HG02884 (cell line): Measurements from ENCODE around the gene ABCC1.
"Not testable (repeated sequence)": the region's sequence is repeated elsewhere in the genome, so short reads cannot be mapped to it uniquely, and the experiment has no call there.

Source experiments
- ATAC-seq: cut with Tn5 transposase; IDR thresholded peaks from one replicate; pipeline ENCODE4 v1.9.1; 2021; ENCODE audit warnings: mild to moderate bottlenecking, moderate library complexity; ENCODE audit not compliant: unreplicated experiment

Gene ABCC1

DNA sequence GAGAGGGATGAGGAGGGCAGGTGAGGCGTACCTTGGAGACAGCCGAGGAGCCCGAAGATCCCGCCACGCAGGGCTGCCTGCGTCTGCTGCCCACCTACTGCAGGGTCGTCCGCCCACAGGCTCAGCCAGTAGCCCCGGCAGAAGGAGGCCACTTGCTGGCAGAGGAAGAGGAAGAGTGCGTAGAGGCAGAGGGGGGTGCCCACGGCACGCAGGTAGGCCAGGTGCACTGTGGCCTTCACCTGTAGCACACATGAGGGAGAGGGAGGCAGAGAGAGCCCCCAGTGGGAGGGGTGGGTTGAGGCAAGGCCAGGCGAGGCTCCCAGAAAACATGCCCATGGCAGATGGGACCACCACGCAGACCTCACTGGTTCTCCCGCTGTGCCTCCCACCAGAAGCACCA, 220.2 kb downstream of the ABCC1 start:
- no peak for ATAC-seq

DNA sequence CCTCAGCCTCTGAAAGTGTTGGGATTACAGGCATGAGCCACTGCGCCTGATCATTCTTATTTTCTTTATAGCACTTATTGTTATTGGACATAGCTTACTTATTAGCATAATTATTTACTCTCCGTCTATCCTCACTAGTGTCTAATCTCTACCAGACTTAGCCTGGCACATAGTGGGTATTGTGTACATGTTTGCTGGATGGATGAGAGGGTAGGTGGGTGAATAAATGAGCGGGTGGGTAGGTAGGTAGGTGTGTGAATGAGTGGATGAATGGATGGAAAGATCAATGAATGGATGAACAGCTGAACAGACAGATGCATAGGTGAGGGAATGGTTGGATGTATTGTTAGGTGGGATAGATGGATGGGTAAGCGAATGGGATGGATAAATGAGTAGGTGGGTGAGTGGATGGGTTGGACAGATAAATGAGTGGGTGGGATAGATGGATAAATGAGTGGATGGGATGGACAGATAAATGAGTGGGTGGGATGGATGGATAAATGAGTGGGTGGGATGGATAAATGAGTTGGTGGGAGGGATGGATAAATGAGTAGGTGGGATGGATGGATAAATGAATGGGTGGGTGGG, 222.0 kb downstream of the ABCC1 start:
- ATAC-seq: no peak

DNA sequence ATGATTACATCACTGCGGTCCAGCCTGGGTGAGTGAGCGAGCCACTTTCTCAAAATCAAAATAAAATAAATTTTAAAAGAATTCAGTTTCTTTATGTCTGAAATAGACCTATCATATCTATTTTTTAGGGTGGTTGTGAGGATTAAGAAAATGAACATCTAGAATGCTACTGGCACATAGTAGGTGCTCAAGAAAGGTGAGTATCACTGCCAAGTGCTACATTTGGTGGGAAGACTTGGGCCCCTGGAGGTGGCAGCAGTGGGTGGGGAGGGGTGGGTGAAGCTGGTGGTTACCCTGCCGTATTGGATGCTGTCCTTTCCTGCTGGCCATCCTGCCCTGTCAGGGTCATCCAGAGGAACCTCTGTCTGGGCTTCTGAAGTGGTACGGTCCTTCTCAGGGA, 223.6 kb downstream of the ABCC1 start:
- no peak for ATAC-seq

DNA sequence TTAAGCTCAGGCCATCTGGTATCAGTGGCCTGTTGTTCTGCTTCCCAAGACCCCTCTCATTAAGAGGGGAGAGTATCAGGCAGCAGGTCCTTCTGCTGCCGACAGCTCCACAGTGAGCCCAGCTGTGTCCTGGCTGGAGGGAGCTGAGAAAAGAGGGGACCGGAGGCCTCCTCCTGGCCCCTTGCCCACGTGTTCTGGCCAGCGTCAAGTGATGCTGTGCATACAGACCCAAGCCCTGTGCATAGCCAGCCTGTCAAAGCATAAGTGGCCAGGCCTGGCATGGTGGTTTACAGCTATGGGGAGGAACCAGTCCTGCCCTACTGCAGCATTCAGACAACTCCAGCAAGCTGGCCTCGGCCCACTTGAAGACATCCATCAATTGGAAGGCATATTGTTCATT, 225.9 kb downstream of the ABCC1 start:
- ATAC-seq: no peak

DNA sequence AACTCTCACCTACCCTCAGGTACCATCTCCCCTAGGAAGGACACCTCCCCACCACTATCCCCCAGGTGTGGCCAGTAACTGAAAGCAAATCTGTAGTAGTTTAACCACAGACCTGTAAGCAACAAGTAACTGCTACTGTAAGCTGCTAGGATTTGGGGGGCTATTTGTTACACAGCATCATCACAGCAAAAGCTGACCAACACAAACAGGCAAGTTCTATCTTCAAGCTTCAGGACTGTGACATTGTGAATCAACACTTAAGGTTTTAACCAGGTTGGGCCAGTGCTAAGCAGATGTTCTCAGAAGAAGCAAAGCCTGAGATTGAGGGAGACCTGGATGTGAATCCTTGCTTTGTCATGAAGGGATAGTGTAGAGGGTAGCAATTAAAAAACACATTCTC, 226.9 kb downstream of the ABCC1 start:
- no peak for ATAC-seq

DNA sequence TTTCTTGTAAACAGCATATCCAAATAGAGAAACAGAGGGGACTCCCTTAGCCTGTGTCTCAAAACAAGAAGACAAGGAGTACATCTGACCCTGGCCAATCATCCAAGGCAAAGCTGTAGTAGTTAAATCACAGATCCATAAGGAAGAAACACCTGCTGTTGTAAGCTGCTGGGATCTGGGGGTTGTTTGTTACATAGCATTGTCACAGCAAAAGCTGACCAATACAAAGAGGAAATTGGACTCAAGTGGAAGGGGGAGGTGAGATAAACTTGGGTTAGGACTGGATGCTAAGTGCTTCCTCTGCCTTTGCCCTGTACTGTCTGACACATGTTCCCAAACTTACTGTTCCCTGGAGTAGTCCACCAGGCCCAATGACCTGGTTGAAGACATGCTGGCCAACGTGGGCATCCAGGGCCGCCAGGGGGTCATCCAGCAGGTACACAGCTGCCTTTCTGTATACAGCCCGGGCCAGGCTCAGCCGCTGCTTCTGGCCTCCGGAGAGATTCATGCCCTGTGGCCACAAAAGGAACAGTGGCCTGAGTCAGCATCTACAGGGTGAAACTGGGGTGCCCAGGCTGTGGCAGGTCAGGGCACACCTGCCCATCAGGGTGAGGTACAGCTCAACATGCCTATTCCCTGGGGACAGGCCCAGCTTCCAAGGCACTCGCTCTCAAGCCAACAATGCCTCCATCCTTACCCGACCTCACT, 229.2 kb downstream of the ABCC1 start:
- ATAC-seq: no peak

DNA sequence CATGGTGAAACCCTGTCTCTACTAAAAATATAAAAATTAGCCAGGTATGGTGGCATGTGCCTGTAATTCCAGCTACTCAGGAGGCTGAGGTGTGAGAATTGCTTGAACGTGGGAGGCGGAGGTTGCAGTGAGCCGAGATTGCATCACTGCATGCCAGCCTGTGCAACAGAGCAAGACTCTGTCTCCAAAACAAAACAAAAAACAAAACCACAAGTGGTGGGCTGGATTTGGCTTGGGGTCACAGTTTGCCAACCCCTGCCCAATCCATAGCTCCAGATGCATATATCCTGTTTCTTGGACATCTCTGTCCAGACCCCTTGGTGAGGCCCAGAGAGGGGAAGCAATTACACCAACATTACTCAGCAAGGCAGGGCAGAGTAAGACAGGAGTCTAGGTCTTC, 232.3 kb downstream of the ABCC1 start:
- ATAC-seq: not testable (repeated sequence)

DNA sequence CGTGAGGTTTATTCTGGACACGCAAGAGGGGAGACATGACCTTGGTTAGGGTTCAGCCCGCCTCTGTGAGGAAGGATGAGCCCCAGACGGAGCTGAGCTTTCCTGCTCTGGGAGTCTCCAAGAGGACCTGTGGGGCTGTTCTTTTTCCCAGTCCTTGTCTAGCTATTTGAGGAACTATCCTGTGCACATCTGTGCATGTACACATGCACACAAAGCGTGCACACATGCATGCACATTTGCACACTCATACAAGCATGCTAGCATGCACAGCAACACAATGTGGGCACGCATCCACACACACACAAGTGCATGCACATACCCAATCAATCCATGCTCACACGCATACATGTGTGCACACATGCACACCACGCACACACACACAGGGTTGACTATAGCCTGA, 233.5 kb downstream of the ABCC1 start:
- ATAC-seq: no peak

DNA sequence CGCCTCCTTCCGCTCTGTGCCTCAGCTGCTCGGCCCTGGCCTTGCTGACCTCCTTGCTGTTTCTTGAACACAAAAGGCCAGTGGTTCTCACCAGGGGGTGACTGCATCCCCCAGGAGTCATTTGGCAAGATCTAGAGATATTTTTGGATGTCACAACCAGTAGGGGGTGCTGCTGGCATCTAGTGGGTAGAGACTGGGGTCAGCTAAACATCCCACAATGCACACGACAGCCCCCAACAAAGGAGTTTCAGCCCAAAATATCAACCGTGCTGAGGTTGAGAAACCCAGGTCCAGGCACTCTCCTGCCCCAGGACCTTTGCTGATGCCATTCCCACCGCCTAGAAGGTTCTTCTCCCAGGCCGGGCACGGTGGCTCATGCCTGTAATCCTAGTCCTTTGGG, 234.1 kb downstream of the ABCC1 start:
- no peak for ATAC-seq

DNA sequence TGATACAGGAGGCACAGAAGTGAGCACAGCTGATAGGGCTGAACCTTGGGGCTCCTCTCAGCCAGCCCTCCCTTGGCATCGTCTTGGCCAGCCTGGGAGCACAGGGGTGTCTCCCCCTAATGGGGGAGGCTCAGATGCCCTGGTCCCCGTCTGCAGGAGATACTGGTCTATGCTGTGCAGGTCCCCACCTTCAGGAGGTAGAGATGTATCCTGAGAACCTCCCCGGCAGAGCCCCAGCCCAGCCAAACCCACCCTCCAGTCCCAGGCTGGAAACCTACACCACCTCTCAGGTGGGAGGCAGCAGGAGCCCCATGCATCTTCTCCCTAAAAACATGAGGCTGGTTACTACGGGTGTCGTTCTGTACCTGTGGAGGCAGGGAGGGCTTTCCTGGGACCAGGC, 235.2 kb downstream of the ABCC1 start:
- no peak for ATAC-seq

DNA sequence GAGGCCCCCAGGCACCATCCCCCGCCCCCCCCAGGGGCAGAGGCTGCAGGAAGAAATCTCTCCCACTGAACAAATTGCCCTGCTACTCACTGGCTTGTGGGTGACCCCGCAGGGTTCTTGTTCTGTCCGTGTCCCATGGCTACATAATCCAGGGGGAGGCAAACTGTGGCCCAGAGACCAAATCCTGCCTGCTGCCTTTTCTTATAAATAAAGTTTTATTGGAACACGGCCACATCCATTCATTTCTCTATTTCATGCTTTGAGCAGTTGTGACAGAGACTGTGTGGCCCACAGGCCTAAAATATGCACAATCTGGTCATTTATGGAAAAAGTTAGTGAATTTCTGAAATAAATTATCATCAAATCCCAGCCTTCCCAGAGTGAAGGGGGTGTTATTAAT, 235.7 kb downstream of the ABCC1 start:
- no peak for ATAC-seq

DNA sequence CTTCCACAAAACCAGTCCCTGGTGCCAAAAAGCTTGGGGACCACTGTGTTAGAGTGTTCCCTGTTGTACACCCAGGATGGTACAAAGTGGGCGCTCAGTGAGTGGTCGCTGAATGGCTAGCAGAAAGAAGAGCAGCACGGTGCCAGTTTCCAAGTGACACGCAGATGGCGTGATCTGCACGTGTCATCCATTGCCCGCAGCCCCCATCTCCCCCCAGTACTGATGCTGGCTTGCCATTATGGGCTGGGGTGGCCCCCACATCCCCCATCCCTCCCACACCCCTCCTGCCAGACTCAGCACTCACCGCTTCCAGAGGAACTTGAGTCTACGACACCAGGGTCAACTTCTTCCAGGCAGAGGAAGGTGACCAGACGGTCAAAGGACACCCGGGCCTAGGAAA, 237.4 kb downstream of the ABCC1 start:
- no peak for ATAC-seq

DNA sequence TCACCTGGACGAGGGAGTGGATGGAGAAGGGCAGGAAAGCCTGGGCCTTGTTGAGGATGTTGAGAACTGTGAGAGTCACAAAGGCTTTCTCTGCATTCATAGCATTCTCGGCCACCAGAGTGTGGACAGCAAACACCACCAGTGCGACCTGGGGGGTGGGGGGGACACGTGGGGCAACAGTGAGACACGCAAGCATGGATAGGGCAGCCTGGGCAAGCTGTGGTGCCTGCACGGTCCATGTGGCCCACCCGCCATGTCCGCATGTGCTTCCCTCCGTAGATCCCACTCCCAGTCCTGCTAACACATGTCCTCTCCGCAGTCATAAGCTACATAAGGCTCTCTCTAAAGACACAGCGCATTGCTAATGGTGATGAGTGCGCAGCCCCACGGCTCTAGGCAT, 239.4 kb downstream of the ABCC1 start:
- ATAC-seq: no peak

DNA sequence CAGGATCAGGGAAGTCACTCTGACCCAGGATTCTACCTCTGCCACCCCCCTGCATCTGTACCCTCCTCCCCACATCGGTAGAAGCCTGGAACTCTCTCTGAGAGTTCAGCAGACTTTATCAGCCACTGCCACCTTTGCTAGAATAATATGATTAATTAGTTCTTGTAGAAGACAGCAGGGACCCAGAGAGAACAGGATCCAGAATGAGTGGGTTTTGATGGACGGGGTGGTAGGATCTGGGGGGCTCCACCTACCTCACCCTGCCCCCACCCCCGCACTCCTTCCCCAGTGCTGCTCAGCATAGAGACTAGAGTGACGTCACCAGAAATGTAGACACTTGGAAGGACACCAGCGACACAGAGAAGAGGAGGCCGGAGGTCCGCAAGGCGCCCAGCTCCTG, 240.4 kb downstream of the ABCC1 start:
- no peak for ATAC-seq

DNA sequence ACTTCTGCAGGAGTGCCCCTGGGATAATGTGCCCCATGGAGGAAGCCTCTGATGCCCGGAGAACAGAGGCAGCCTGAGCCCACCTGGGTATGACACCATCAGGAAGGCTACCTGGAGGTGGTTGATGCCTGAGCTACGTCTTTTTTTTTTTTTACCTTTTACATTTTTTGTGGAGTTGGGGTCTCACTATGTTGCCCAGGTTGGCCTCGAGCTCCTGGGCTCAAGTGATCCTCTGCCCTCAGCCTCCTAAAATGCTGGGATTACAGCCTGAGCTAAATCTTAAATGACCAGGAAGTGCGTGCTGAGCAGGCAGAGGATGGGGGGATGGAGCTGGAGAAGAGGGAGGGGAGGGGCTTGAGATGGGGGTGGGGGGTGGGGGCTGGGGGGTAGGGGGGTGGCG, 241.1 kb downstream of the ABCC1 start:
- ATAC-seq: no peak

DNA sequence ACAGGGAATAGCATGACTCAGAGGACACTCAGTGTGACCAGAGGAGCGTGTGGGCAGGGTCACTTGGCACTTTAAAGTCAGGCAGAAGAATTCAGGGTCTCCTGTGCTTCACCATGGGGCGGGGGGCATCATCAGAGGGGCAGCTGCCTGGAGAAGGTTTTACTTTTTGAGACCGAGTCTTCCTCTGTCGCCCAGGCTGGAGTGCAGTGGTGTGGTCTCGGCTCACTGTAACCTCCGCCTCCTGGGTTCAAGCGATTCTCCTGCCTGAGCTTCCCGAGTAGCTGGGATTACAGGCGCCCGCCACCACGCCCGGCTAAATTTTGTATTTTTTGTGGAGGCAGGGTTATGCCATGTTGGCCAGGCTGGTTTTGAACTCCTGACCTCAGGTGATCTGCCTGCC, 241.6 kb downstream of the ABCC1 start:
- not testable (repeated sequence) for ATAC-seq

DNA sequence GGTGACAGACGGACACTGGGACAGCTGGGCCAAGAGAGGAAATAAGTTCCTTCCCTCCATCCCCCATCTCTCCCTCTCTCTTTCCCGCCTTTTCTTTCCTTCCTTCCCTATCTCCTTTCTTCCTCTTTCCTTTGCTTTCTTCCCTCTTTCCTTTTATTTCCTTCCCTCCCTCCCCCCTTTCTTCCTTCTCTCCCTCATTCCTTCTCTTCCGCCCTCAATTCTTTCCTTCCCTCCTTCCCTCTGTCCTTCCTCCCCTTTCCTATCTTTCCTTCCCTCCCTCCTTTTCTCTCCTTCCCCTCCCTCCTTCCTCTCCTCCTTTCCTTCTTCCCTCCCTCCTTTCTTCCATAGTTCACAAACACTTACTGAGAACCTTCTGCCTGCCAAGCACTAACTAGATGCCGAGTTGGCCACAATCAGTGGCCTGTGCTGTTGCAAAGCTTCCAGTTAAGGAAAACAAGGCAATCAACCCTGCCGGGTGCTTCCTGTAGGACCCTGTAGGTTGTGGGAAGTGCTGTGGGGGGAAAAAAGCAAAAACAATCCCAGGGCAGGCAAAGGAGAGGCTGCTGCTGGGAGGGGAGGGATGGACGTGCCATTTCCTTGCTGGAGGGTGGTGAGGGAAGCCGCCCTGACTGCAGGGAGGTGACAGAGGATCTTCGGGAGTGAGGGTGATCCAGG, 242.2 kb downstream of the ABCC1 start:
- no peak for ATAC-seq
